ENCODE measurements around the gene LILRB2. TPM values are rescaled to one million over a fixed set of nuclear protein-coding genes. Genes with fewer than 3 reads are reported as not detected.
"Not testable (repeated sequence)": the region's sequence is repeated elsewhere in the genome, so short reads cannot be mapped to it uniquely, and the experiment has no call there.

LILRB2 gene
- total RNA-seq, 1 experiment from 2014 or later = not detected

DNA sequence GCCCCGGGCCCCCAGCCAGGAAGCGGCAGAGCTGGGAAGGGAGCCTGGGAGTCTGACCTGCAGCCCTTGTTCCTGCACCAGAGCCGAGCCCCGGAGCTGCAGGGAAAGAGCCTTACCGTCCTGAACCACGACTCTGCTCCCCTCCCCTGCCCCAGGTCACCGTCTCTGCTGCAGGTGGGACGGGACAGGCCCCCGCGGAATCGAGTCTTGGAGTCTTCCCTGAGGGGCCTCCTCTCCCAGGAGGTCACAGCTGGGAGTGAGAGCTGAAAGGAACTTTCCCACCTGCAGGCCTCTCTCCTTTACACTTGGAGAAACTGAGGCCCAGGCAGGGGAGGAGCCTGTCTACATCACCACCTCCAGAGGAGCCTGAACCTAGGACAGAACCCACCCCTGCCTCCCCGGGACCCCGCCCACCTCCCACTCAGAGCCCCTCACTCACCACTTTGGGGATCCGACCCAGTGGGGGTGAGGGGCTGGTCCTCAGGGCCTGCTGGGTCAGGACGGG lies 3.7 kb downstream of the LILRB2 start:
- H3K27ac Mint-ChIP-seq (ENCODE audit: low read depth, unreplicated experiment); DNase-seq (ENCODE audit: unreplicated experiment); intact Hi-C loops (cut with micrococcal nuclease); H3K9me3 Mint-ChIP-seq (ENCODE audit: unreplicated experiment); H3K4me3 Mint-ChIP-seq (ENCODE audit: unreplicated experiment); BruUV-seq (replicated peaks); H3K4me1 Mint-ChIP-seq (ENCODE audit: insufficient read depth, unreplicated experiment); POLR2A ChIA-PET; H3K36me3 Mint-ChIP-seq (ENCODE audit: insufficient read depth, unreplicated experiment): not testable (repeated sequence)
- H3K27me3 Mint-ChIP-seq (ENCODE audit: insufficient read depth, unreplicated experiment) = peaks cover 75% of the 10 kb centered on the region
- CTCF ChIA-PET = interaction anchor here (0.7 to 1.9 kb wide), 2 partner anchors 11 to 610 kb away, joined by 3 to 7 read pairs; no protein-coding TSS in a partner anchor

GRCh38 chr19:54275951-54276350 lies 5.0 kb downstream of the LILRB2 start:
- CTCF ChIA-PET = no interaction called here
- Mint-ChIP-seq H3K9me3 (ENCODE audit: unreplicated experiment) (no peaks in the 10 kb centered on the region), H3K27ac (ENCODE audit: low read depth, unreplicated experiment) (no peak overlapping the region), H3K4me3 (ENCODE audit: unreplicated experiment) (no peak overlapping the region), H3K4me1 (ENCODE audit: insufficient read depth, unreplicated experiment) (no peaks in the 10 kb centered on the region), H3K27me3 (ENCODE audit: insufficient read depth, unreplicated experiment) (peaks cover 75% of the 10 kb centered on the region), H3K36me3 (ENCODE audit: insufficient read depth, unreplicated experiment) (no peaks in the 10 kb centered on the region)
- DNase-seq (ENCODE audit: unreplicated experiment) = no peak
- intact Hi-C loops (cut with micrococcal nuclease) = no loop called here
- no TSS peak for BruUV-seq (replicated peaks)
- TF ChIP-seq, protein P1, sequence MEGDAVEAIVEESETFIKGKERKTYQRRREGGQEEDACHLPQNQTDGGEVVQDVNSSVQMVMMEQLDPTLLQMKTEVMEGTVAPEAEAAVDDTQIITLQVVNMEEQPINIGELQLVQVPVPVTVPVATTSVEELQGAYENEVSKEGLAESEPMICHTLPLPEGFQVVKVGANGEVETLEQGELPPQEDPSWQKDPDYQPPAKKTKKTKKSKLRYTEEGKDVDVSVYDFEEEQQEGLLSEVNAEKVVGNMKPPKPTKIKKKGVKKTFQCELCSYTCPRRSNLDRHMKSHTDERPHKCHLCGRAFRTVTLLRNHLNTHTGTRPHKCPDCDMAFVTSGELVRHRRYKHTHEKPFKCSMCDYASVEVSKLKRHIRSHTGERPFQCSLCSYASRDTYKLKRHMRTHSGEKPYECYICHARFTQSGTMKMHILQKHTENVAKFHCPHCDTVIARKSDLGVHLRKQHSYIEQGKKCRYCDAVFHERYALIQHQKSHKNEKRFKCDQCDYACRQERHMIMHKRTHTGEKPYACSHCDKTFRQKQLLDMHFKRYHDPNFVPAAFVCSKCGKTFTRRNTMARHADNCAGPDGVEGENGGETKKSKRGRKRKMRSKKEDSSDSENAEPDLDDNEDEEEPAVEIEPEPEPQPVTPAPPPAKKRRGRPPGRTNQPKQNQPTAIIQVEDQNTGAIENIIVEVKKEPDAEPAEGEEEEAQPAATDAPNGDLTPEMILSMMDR (IDR thresholded peaks at IDR 0.05; ENCODE audit: unreplicated experiment) = no peak
- POLR2A ChIA-PET = no interaction called here

DNA sequence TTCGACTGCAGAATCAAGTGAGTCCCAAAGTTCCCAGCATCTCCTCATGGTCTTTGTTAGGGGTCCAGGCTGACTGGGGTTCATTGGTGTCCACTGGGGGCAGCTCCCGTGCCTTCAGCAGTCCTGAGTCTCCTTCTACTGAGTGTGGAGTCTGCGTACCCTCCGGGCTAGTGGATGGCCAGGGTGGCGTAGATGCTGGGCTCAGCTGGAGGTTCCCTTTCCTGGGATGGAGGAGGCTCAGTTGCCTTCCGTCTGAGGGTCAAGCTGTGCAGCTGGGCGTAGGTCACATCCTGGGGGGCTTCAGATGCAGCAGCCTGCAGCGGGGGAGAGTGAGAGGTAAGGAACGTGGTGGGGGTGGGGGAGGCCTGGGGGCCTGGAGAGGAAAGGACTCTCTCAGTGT lies 6.4 kb downstream of the LILRB2 start:
- CTCF ChIA-PET = interaction anchor here (1.0 kb wide), 1 partner anchor 16 kb away, joined by 3 read pairs; no protein-coding TSS in a partner anchor
- H3K9me3 Mint-ChIP-seq (ENCODE audit: unreplicated experiment); H3K4me1 Mint-ChIP-seq (ENCODE audit: insufficient read depth, unreplicated experiment); DNase-seq (ENCODE audit: unreplicated experiment); H3K27ac Mint-ChIP-seq (ENCODE audit: low read depth, unreplicated experiment); H3K4me3 Mint-ChIP-seq (ENCODE audit: unreplicated experiment); H3K36me3 Mint-ChIP-seq (ENCODE audit: insufficient read depth, unreplicated experiment); intact Hi-C loops (cut with micrococcal nuclease); POLR2A ChIA-PET; BruUV-seq (replicated peaks): not testable (repeated sequence)
- H3K27me3 Mint-ChIP-seq (ENCODE audit: insufficient read depth, unreplicated experiment) = peaks cover 81% of the 10 kb centered on the region

GRCh38 chr19:54273821-54274220 lies 7.1 kb downstream of the LILRB2 start:
- TF ChIP-seq, protein P1 (IDR thresholded peaks at IDR 0.05; ENCODE audit: unreplicated experiment) = no peak
- ChIA-PET POLR2A (no interaction called here), CTCF (interaction anchor here (1.0 kb wide), 1 partner anchor 16 kb away, joined by 3 read pairs; no protein-coding TSS in a partner anchor)
- BruUV-seq (replicated peaks) = no TSS peak
- Mint-ChIP-seq H3K4me3 (ENCODE audit: unreplicated experiment) (no peak overlapping the region), H3K36me3 (ENCODE audit: insufficient read depth, unreplicated experiment) (no peaks in the 10 kb centered on the region), H3K4me1 (ENCODE audit: insufficient read depth, unreplicated experiment) (no peaks in the 10 kb centered on the region), H3K27me3 (ENCODE audit: insufficient read depth, unreplicated experiment) (peaks cover 80% of the 10 kb centered on the region), H3K9me3 (ENCODE audit: unreplicated experiment) (no peaks in the 10 kb centered on the region), H3K27ac (ENCODE audit: low read depth, unreplicated experiment) (no peak overlapping the region)
- no peak for DNase-seq (ENCODE audit: unreplicated experiment)
- intact Hi-C loops (cut with micrococcal nuclease) = no loop called here

DNA sequence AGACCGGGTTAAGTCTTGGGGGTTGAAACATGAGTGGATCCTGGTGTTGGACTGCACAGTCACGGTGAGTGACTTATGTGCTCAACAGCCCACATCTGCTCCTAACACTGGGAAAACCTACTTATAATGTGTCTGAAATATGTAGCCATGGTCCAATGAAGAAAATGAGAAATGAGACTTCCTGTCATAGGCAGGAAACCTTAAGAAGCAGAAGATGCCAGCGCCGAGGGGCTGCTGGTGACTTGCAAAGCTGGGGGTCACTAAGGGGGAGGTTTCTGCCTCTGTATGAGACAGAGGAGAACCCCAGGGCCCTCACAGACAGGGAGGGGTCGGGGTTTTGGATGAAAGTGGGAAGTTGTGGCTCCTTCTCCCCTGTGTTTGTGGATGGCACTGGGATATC lies 8.7 kb downstream of the LILRB2 start:
- H3K4me1 Mint-ChIP-seq (ENCODE audit: insufficient read depth, unreplicated experiment); intact Hi-C loops (cut with micrococcal nuclease); BruUV-seq (replicated peaks); DNase-seq (ENCODE audit: unreplicated experiment); H3K9me3 Mint-ChIP-seq (ENCODE audit: unreplicated experiment); H3K36me3 Mint-ChIP-seq (ENCODE audit: insufficient read depth, unreplicated experiment); H3K4me3 Mint-ChIP-seq (ENCODE audit: unreplicated experiment); POLR2A ChIA-PET; CTCF ChIA-PET; H3K27ac Mint-ChIP-seq (ENCODE audit: low read depth, unreplicated experiment): not testable (repeated sequence)
- peaks cover 86% of the 10 kb centered on the region for H3K27me3 Mint-ChIP-seq (ENCODE audit: insufficient read depth, unreplicated experiment)

GRCh38 chr19:54271587-54271986 lies 9.3 kb downstream of the LILRB2 start:
- H3K36me3 Mint-ChIP-seq (ENCODE audit: insufficient read depth, unreplicated experiment); CTCF ChIA-PET; H3K27ac Mint-ChIP-seq (ENCODE audit: low read depth, unreplicated experiment); DNase-seq (ENCODE audit: unreplicated experiment); H3K4me3 Mint-ChIP-seq (ENCODE audit: unreplicated experiment); H3K4me1 Mint-ChIP-seq (ENCODE audit: insufficient read depth, unreplicated experiment); BruUV-seq (replicated peaks); intact Hi-C loops (cut with micrococcal nuclease); H3K9me3 Mint-ChIP-seq (ENCODE audit: unreplicated experiment); POLR2A ChIA-PET: not testable (repeated sequence)
- peaks cover 87% of the 10 kb centered on the region for H3K27me3 Mint-ChIP-seq (ENCODE audit: insufficient read depth, unreplicated experiment)

Measured in MCF 10A (cell line).